ENCODE data around the gene MUC3A. TPM values are rescaled to one million over a fixed set of nuclear protein-coding genes. Genes with fewer than 3 reads are reported as not detected.

MUC3A gene
- polyA plus RNA-seq, 4 donors, result 49.6 to 242 (median 104) TPM

Other genes starting within 250 kb of the MUC3A start
- gene POP7, start 243.4 kb upstream of the MUC3A start, polyA plus RNA-seq, result 10 to 100 TPM; 31.9 to 44.8 (median 40.9) TPM
- under 1 TPM in 2 of 4 donors, not detected in 2; 0.04 to 0.15 TPM for gene EPO, start 229.1 kb upstream of the MUC3A start, polyA plus RNA-seq
- gene ZAN, start 215.9 kb upstream of the MUC3A start, polyA plus RNA-seq, result under 1 TPM in 1 of 4 donors, not detected in 3; 0.03 TPM
- 10 to 100 TPM in 2 of 4 donors, 1 to 10 TPM in 2; 1.3 to 53.9 (median 20.0) TPM for gene EPHB4, start 122.0 kb upstream of the MUC3A start, polyA plus RNA-seq
- gene SLC12A9, start 96.8 kb upstream of the MUC3A start, polyA plus RNA-seq, result 10 to 100 TPM; 10.5 to 28.8 (median 19.5) TPM
- gene TRIP6, start 82.1 kb upstream of the MUC3A start, polyA plus RNA-seq, result 10 to 100 TPM in 3 of 4 donors, 1 to 10 TPM in 1; 3.4 to 35.7 (median 16.7) TPM
- gene SRRT, start 74.4 kb upstream of the MUC3A start, polyA plus RNA-seq, result 100 to 1,000 TPM in 1 of 4 donors, 10 to 100 TPM in 3; 77.1 to 113 (median 90.0) TPM
- 1 to 10 TPM; 2.2 to 5.3 (median 4.2) TPM for gene UFSP1, start 59.8 kb upstream of the MUC3A start, polyA plus RNA-seq
- 10 to 100 TPM in 2 of 4 donors, 1 to 10 TPM in 2; 3.5 to 11.2 (median 7.7) TPM for gene ACHE, start 53.6 kb upstream of the MUC3A start, polyA plus RNA-seq
- 10 to 100 TPM in 3 of 4 donors, 1 to 10 TPM in 1; 2.6 to 31.8 (median 17.0) TPM for gene MUC12, start 20.0 kb downstream of the MUC3A start, polyA plus RNA-seq
- gene MUC17, start 70.5 kb downstream of the MUC3A start, polyA plus RNA-seq, result 100 to 1,000 TPM in 1 of 4 donors, 10 to 100 TPM in 3; 16.1 to 243 (median 23.7) TPM
- 10 to 100 TPM in 2 of 4 donors, 1 to 10 TPM in 2; 7.6 to 24.9 (median 12.5) TPM for gene TRIM56, start 135.9 kb downstream of the MUC3A start, polyA plus RNA-seq
- 10 to 100 TPM in 1 of 4 donors, 1 to 10 TPM in 2, under 1 TPM in 1; 0.80 to 35.4 (median 2.7) TPM for gene SERPINE1, start 177.6 kb downstream of the MUC3A start, polyA plus RNA-seq
- gene AP1S1, start 204.9 kb downstream of the MUC3A start, polyA plus RNA-seq, result 100 to 1,000 TPM in 1 of 4 donors, 10 to 100 TPM in 3; 62.7 to 134 (median 87.3) TPM
- gene VGF, start 216.0 kb downstream of the MUC3A start, polyA plus RNA-seq, result under 1 TPM in 2 of 4 donors, not detected in 2; 0.32 to 0.49 TPM
- under 1 TPM in 2 of 4 donors, not detected in 2; 0.04 to 0.10 TPM for gene NAT16, start 230.8 kb downstream of the MUC3A start, polyA plus RNA-seq